ENCODE results near the gene SYDE2.

DNA sequence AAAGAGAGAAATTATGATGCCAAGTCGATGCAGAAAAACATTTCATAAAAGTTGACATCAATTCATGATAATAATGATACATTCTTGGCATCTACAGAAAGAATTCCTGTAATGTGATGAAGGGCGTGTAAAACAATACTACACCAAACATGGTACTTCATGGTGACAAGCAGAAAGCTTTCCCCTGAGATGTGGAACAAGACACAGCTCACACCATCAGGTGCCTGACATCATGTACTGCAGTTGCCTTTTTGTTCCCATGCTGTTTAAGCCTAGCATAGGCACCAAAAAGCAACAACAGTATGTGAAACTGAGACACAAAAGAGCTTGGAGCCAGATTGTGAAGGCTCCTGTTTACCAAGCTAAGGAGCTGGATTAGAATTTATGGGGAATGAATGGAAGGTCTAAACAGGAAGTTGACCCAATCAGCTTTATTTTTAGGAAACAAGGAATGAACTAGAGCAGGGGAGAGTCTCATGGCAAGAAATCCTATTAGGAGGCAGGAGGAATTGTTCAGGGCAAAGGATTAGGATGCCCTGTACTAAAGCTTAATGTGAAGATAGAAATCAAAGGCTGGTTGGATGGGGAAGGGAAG, 67.2 kb downstream of the SYDE2 start:
- TF ChIP-seq EZH2 (IDR thresholded peaks at IDR 0.05; ENCODE audit: low read length, missing control alignments), result no peak
- TF ChIP-seq, protein P1, sequence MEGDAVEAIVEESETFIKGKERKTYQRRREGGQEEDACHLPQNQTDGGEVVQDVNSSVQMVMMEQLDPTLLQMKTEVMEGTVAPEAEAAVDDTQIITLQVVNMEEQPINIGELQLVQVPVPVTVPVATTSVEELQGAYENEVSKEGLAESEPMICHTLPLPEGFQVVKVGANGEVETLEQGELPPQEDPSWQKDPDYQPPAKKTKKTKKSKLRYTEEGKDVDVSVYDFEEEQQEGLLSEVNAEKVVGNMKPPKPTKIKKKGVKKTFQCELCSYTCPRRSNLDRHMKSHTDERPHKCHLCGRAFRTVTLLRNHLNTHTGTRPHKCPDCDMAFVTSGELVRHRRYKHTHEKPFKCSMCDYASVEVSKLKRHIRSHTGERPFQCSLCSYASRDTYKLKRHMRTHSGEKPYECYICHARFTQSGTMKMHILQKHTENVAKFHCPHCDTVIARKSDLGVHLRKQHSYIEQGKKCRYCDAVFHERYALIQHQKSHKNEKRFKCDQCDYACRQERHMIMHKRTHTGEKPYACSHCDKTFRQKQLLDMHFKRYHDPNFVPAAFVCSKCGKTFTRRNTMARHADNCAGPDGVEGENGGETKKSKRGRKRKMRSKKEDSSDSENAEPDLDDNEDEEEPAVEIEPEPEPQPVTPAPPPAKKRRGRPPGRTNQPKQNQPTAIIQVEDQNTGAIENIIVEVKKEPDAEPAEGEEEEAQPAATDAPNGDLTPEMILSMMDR (conservative IDR thresholded peaks at IDR 0.05 in 1 of 2, IDR thresholded peaks at IDR 0.05 in 1 of 2; ENCODE audit: low read depth in 1 of 2, low read length in 2 of 2), result no peak

Measured in fibroblast of lung (primary cell).